ENCODE measurements around the gene POU2AF3.
"Not testable (repeated sequence)": the region's sequence is repeated elsewhere in the genome, so short reads cannot be mapped to it uniquely, and the experiment has no call there.

POU2AF3 gene, protein sequence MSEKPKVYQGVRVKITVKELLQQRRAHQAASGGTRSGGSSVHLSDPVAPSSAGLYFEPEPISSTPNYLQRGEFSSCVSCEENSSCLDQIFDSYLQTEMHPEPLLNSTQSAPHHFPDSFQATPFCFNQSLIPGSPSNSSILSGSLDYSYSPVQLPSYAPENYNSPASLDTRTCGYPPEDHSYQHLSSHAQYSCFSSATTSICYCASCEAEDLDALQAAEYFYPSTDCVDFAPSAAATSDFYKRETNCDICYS

DNA sequence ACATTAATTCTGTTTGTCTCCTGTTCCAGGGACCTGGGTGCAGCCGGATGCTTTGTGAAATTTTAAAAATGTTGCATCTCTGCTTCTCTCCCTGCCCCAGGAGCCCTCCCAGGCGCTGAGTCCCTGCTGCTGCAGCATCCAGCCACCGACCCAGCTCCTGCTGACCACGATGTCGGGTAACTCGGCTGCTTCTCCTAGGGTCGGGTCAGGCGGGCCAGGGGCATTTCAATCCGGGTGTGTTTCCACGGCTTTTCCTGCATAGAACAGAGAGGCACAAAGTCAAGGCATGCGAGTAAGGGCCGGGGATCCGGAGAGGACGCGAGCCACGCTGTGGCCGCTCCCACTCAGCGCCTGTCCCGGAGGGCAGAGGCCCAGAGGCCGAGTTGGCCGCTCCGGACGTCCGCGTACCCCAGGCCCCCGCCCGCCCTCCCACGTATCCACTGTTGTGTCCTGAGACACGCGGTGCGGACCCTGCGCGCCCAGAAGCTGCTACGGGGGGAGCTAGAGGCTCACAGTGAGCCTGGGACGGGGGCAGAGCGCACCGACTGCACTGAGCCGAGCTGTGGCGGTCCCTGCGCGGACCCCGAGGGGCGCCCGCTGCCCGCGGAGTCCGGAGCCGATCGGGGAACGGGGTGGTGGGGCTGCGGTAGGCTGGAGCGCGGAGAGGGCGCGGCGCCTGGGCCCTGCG is at the start of gene POU2AF3:
POU2AF3 (plus strand) TSS at position 134 of the 688 bp plus-strand sequence; CDS start at position 170, 36 bp downstream.
- FAIRE-seq = no peak

DNA sequence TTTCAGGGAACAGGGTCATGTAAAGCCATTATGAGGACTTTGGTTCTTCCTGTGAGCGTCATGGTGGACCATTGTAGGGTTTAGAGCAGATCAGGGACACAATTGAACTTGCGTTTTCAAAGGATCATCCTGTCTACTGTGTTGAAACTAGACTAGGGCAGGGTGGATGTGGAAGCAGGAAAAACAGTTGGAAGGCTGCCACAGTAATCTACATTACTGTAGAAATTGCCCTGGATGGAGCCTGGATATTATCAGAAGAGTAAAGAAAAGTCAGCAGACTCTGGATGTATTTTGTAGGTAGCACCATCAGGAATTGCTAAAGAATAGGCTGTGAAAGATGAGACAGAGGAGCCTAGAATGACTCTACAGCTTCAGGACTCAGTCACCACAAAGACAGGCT is 47.4 kb upstream of the POU2AF3 start:
- no peak for FAIRE-seq

DNA sequence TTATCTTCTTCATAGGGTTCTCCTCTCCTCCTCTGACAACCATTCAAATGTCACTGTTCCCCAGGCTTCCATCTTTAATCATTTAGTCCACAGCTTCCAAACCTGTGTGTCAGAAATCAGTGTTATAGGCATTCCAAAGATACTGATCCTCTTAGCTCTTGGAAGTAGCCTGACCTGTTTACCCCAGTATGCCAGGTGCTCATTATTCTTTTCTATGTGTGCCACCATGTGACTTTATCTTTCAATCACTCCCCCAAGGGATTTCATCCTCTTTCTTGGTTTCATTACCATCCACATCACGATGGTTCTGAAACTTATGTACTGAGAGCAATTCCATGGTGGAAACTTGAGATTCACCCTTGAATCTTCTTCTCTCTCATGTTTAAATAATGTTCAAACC is 45.2 kb upstream of the POU2AF3 start:
- no peak for FAIRE-seq

DNA sequence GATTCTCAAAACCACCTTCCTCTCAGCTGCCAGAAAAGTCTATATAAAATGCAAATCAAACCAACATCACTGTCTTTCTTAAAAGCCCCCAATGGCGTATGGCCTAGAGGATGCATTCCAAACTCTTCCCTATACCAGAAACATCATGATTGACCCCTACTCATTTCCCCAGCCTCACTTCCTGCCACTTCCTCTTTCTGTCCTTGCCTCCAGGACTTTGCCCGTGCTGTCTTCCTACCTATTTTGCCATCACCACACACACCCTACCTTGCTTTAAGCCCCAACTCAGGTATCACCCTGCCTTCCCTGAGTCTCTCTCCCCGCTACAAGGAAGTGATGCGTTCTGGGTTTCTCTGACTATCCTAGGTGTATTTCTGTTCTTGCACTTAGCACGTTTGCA is 44.7 kb upstream of the POU2AF3 start:
- no peak for FAIRE-seq

DNA sequence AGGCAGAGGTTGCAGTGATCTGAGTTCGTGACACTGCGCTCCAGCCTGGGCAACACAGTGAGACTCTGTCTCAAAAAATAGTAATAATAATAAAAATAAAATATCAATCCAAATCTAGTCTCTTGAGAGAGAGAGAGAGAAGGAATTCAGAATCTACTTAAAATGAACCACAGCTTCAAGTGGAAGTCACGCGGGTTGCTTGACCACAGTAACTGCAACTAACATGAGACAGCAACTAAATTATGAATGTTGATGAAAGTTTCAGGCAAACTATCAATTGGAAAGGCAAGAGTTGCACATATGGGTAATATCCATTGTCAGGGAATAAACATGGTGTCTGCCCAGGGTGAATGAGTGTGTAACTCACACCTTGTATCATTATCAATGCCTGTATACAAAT is 40.3 kb upstream of the POU2AF3 start:
- no peak for FAIRE-seq

DNA sequence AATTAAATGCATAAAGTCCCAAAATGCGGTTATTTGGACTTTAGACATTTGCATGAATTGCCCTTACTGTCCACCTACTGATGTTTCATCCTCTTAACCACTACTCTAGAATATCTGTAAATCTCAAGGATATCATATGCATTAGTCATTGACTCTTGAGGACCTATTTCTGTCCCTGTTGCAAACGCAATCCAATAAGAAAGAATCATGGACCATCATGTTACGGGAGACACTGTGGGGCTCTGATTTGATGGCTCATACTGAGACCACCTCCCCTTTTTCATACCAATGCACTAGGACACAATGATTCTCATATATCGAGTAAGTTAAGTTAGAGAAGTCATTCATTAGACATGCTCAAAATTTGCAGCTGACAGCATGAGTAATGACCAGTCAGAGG is 38.5 kb upstream of the POU2AF3 start:
- no peak for FAIRE-seq

DNA sequence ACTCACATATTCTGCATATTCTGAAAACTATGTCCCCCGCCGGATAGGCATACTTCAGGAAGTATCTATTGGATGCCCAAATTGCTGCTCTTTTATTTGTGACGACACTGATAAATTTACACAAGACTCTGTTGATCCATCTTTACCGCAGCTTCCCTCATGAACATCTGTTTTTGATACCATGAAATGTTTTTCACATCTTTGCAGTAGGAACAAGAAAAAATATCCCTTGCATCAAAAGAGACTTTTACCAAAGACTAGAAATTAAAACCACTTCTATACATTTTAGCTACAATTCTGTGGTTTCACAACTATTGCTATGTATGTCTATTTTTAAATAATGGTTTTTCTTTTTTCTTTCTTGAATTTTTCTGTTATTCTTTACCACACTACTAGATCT is 37.5 kb upstream of the POU2AF3 start:
- FAIRE-seq = no peak

DNA sequence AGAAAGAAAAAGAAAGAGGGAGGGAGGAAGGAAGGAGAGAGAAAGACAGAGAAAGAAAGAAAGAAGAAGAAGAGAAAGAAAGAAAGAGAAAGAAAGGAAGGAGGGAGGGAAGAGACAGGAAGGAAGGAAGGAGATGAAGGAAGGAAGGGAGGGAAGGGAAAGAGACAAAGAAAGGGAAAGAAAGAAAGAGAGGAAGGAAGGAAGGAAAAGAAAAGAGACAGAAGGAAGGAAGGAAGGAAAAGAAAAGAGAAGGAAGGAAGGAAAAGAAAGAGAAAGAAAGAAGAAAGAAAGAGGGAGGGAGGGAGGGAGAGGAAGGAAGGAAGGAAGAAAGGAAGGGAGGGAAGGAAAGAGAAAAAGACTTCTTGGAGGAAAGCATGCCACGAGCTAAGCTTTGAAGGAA is 33.7 kb upstream of the POU2AF3 start:
- FAIRE-seq = no peak

DNA sequence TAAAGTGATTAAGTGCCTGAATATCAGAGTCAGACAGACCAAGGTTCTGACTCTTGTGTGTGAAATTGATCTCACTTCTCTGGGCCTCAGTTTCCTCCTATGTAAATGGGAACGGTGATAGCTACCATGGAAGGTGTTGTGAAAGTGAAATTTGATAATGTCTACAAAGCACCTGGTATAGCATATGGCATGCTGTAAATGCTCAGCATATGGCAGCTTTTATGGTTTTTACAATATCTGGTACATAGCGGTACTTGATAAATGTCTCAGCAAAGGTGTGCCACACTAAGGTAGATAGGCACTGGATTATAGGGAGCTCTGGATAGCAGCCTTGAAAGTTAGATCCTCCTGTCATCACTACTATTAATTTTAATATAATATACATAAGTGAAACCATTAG is 32.9 kb upstream of the POU2AF3 start:
- FAIRE-seq = no peak

DNA sequence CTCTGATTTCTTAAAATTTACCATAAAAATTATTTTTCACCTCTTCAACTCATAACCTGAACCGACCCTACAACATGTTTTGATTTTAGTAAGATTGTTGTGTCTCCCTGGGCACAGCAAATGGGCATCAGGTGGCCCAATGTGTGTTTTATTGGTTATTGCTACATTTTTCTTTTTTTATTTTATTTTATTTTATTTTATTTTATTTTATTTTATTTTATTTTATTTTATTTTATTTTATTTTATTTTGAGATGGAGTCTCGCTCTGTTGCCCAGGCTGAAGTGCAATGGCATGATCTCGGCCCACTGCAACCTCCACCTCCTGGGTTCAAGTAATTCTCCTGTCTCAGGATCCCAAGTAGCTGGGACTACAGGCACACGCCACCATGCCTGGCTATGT is 30.0 kb upstream of the POU2AF3 start:
- not testable (repeated sequence) for FAIRE-seq

DNA sequence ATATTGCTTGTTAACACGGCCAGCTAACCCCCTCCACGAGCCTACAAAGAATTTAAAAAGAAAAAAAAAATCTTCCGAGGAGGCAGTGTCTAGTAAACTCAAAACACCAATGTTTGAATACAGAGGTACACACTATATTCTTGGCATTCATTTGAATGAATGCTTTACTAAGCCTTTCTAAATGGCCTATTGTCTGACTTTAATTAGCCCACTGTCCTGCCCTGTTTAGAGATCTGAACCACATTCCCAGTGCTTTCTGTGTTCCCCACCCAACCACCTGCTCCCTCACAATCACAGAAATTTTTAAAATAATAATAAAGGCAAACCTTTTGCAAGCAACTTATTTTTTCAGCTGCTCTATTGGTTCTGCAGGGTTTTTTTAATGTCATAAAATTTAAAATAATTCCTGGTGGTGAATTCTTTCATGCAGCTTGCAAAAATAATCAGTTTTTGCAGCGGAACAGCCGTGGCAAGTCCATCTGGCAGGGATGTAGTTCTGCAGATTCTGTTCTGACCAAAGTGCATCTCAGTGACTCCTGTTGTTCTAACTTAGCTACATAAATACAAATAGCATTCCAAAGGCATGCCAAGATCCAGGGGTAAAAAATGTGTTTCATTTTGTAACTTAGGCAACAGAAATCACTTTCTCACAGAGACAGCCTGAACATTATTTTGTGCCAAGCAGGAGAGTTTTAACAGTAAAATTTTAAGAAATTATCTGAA is 29.0 kb upstream of the POU2AF3 start:
- no peak for FAIRE-seq

DNA sequence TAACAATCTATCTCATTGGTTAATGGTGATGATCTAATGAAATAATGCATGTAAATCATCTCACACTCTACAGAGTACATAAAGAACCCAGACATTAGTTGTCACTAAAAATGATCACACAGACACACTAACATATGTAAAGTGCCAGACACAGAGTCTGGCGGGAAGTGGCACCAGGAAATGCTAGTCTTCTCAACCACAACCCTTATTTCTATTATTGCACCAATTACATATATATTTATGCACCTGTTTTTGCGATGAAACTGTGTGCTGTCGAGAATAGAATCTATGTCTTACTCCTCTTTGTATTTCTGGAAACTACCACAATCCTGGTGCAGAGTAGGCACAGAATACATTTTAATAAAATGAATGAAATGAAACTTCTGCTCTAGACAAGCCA is 25.9 kb upstream of the POU2AF3 start:
- FAIRE-seq = no peak

DNA sequence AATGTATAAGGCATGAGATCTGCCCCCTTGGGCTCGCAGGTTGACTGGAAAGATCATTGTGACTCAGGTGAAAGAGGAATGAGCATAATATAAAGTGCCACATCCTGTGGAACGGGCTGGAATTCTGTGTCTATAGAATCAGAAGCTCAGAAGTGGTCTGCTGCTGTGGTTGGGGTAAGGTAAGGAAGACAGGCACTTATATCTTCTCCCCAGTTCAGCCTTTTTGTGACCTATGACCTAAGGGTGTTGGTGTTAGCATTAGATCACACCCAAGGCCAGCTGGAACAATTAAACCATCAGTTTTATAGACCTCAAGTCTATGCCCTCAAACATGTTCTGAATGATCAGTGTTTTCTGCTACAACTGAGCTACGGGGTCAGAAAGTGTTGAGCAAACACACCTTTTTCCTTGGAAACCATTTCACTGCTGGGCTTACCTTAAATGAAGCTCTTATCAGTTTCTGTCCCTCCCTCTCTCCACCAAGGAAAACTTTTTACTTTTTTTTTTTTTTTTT is 15.7 kb upstream of the POU2AF3 start:
- no peak for FAIRE-seq

DNA sequence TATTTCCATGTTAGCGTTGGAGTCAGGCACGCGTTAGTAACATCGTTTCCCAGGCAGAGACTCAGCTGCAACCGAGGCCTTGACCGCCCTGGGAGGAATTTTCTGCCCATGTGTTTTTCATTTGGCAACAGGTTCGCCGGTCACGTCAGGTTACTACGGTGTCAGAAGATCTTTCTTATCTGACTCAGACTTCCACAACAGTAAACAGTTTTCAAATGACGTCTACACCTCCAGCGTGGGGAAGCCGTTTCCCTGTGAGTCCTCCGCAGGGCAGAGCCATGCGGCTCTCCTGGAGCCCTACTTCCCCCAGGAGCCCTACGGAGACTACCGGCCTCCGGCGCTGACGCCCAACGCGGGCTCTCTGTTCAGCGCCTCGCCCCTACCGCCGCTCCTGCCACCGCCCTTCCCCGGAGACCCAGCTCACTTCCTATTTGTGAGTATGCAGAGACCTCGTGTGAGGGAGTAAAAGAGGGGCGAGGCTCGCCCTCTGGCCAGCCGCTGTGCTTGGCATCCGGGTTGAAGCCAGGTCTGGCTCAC is 14.3 kb upstream of the POU2AF3 start:
- no peak for FAIRE-seq

DNA sequence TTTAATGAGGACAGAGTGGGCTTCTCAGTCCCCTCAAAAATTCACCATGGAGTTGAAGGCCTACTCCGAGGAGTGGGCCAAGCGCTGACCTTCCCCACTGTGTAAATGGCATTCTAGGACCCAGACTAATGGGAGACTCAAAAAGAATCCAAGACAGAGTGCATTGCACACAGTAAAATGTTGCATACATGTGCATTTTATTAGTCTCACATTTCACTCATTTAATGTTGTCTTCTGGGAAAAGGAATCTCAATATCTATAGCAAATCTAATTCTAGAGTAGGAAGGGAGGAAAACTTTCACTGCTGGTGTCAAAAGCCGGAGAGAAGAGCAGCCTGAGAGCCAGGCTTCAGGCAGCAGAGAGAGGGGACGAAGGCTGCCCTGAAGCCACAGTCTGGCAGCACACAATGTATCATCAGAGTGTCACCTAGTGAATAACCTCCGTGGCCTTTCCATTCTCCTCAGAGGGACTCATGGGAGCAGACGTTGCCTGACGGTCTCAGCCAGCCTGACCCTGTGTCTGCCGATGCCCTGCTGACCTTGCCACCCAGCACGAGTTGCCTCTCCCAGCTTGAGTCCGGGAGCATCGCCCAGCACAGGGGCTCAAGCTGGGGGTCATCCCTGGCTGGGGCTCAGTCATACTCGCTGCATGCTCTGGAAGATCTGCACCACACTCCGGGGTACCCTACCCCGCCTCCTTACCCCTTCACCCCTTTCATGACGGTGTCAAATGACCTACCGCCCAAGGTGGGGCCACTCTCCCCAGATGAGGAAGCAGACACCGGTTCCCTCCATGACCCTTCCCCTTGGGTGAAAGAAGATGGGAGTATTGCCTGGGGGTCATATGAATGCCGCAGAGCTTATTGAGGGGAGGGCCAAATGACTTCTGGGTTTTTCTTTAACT is 12.9 kb upstream of the POU2AF3 start:
- FAIRE-seq = no peak

DNA sequence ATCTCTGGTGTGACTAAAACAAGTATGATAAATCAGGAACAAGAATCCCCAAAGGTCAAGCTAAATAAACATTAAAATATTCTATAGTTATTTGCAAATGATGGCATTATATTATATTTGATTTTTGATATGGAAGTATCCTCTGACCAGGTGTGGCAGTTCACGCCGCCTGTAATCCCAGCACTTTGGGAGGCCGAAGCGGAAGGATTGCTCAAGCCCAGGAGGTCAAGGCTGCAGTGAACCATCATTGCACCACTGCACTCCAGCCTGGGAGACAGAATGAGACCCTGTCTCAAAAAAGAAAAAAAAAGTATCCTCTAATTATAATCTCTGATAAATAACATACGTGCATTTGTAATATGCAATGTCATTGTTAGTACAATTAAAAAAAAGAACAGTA is 6.6 kb upstream of the POU2AF3 start:
- FAIRE-seq = no peak

DNA sequence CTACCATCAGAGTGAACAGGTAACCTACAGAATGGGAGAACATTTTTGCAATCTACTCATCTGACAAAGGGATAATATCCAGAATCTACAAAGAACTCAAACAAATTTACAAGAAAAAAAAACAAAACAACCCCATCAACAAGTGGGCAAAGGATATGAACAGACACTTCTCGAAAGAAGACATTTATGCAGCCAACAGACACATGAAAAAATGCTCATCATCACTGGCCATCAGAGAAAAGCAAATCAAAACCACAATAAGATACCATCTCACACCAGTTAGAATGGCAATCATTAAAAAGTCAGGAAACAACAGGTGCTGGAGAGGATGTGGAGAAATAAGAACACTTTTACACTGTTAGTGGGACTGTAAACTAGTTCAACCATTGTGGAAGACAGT is 5.9 kb upstream of the POU2AF3 start:
- FAIRE-seq = not testable (repeated sequence)

DNA sequence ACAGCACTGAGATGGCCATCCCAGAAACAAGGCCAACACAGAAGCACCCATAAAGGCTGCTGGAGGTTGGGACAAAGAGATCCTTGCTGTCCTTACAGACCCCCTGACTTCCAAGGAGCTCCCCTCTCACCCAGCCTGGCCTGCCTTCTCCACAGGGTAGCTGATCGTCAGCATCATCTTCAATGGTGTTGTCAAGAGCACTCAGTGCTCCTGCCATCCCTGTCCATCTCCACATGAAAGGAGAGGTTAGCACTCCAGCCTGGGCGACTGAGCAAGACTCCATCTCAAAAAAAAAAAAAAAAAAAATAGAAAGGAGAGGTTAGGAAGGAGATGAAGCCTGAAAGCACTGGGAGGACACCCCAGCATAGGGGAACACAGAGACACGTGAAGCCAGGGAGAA is 2.1 kb upstream of the POU2AF3 start:
- FAIRE-seq = no peak

DNA sequence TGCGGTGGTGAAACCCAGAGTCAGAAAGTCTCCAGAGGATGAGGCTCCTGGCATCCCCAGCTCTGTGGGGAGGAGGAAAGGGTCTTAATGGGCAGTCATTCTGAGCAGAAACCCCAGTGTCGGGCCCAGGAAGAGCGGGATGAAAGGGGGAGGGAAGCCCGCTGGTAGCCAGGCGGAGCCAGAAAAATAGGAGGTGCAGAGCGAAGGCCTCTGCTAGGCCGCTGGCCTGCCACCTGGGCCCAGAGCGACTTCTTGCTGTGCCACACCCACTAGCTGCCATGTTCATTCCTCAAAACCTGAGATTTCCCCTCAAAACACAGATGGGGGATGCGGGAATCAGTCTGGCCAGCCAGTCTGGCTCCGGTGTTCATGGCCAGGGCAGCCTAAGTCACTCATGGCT is 650 bp upstream of the POU2AF3 start:
- no peak for FAIRE-seq

DNA sequence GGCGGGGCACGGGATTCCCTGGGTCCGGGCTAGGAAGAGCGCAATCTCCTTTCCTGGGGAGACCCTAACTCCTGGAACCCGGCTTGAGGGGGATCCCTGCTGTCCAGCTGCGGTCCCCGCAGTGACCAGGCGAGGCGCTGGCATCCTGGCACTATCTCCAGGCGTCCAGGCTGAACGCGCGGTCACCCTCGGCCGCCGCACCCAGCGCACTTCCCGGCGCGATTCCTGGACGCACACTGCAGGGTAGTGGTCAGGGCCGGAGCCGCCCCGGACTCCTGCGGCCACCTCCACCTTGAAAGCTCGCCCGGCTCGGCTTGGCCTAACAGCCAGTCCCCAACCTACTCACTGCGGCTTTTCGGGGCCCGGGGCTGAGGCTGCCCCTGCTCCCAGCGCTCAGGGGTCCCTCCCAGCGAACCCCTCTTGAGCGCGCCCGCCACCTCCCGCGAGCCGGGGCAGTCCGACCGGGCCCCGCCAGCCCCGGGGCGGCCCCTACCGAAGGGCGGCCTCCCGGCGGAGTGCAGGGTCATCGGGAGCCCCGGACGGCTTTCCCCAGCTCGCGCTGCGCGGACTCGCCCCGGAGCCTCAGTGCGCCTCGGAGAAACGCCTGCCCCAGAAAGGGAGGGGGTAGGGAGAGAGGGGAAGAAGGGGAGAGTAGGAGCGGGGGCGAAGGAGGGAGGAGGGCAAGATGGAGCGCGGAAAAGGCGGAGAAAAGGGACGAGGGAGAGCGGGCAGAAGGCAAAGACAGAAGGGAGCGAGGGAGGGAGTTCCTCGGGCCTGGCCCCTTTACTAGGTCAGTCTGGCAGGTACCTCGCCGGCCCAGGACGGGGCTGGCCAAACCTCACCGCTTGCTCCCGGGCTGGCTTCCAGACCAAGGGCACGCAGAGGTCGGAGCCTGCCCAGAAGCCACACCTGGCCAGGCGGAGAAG is 1.0 kb downstream of the POU2AF3 start:
- no peak for FAIRE-seq

DNA sequence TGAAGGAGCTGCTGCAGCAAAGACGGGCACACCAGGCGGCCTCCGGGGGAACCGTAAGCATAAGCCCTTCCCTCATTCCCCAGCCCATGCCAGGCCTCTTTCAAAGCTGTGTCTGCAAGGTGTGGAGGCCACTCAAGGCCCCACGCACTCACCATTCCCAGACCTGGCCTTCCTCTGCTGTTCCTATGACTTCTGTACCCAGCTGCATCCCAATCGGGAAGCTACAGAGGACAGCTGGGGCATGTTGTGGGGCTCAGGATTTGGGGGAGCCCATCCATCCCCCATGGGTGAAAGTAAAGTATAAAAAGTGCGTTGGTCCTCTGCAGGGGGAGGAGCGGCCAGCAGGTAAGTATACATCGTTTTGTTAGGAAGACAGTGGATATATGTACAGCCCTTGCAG is 2.2 kb downstream of the POU2AF3 start:
- FAIRE-seq = no peak
